ENCODE results near the gene CDH15.

Gene CDH15

GRCh38 chr16:89171216-89172170, at the start of gene CDH15:
CDH15 (plus strand) TSS chr16:89171748; CDS start chr16:89171832, 84 bp downstream.
- DNase-seq, result peak; percentile 77

- no peak for DNase-seq
Observed at GRCh38 chr16:89122322-89122851, 49.2 kb upstream of the CDH15 start.

GRCh38 chr16:89123001-89123830, 48.3 kb upstream of the CDH15 start:
- no peak for DNase-seq

- DNase-seq, result no peak
Observed at GRCh38 chr16:89123831-89124100, 47.8 kb upstream of the CDH15 start.

- no peak for DNase-seq
Observed at GRCh38 chr16:89129378-89129777, 42.2 kb upstream of the CDH15 start.

GRCh38 chr16:89130448-89130847, 41.1 kb upstream of the CDH15 start:
- DNase-seq, result no peak

- no peak for DNase-seq
Observed at GRCh38 chr16:89131783-89132182, 39.8 kb upstream of the CDH15 start.

- DNase-seq, result no peak
Observed at GRCh38 chr16:89132194-89133005, 39.1 kb upstream of the CDH15 start.

GRCh38 chr16:89133457-89134127, 38.0 kb upstream of the CDH15 start:
- DNase-seq, result no peak

- no peak for DNase-seq
Observed at GRCh38 chr16:89134269-89134668, 37.3 kb upstream of the CDH15 start.

- DNase-seq, result no peak
Observed at GRCh38 chr16:89135166-89135565, 36.4 kb upstream of the CDH15 start.

GRCh38 chr16:89135971-89136765, 35.4 kb upstream of the CDH15 start:
- DNase-seq, result no peak

- DNase-seq, result no peak
Observed at GRCh38 chr16:89136931-89137330, 34.6 kb upstream of the CDH15 start.

- DNase-seq, result no peak
Observed at GRCh38 chr16:89137666-89138512, 33.7 kb upstream of the CDH15 start.

GRCh38 chr16:89138513-89138795, 33.1 kb upstream of the CDH15 start:
- no peak for DNase-seq

GRCh38 chr16:89138843-89139520, 32.6 kb upstream of the CDH15 start:
- DNase-seq, result no peak

GRCh38 chr16:89139907-89140361, 31.6 kb upstream of the CDH15 start:
- DNase-seq, result no peak

GRCh38 chr16:89140401-89140800, 31.1 kb upstream of the CDH15 start:
- DNase-seq, result no peak

- DNase-seq, result no peak
Observed at GRCh38 chr16:89140981-89141883, 30.3 kb upstream of the CDH15 start.
